ENCODE measurements around the gene GARIN5B. TPM values are rescaled to one million over a fixed set of nuclear protein-coding genes. Genes with fewer than 3 reads are reported as not detected.

Gene GARIN5B
- total RNA-seq, 1 donor from 2014 or later = not detected

GRCh38 chr19:55373306-55373992 lies 10.4 kb upstream of the GARIN5B start:
- intact Hi-C loops (cut with DNase I) = no loop called here
- ATAC-seq (no peak), DNase-seq (ENCODE audit: low spot score) (no peak)

DNA sequence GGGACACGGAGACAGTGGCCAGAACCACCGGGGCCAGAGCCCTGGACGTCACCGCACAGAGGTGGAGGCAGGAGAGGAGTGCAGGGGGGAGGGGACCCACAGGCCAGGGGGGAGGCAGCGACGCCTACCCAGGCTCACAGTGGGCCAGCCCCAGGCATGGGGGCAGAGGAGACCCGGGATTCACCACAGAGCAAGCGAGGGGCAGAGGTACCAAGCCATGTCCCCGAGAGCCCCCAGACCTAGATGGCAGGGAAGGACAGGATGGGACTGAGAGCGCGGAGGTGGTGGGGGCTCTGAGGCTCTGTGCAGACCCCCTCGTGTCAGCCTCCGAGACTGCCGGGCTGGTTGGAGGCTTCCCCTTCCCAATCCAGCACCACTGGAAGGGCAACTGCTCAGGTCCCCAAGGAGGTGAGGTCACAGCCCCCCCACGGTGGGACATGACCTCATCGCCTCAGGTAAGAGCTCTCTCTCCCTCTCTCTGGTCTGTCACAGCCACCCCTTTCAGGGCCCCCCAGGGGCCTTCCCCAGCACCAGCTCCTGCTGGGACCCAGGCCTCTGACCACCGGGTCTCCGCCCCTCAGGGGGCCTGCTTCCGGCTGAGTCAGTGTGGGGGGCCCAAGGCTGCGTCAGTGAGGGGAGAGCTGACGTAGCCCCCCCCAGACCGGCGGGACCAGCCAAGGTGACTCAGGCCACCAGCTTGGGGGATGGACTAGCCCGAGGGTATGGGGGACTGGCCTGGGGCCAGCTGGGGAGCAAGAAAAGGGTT lies 9.4 kb upstream of the GARIN5B start:
- intact Hi-C loops (cut with DNase I) = no loop called here
- DNase-seq (ENCODE audit: low spot score) (no peak), ATAC-seq (no peak)

- DNase-seq (ENCODE audit: low spot score) (no peak), ATAC-seq (peak; percentile 7)
- intact Hi-C loops (cut with DNase I) = no loop called here
Observed at GRCh38 chr19:55370305-55370988, 7.4 kb upstream of the GARIN5B start, which contains the start of gene IL11. IL11 (minus strand) TSS chr19:55370463; CDS start chr19:55370310, 153 bp downstream.

DNA sequence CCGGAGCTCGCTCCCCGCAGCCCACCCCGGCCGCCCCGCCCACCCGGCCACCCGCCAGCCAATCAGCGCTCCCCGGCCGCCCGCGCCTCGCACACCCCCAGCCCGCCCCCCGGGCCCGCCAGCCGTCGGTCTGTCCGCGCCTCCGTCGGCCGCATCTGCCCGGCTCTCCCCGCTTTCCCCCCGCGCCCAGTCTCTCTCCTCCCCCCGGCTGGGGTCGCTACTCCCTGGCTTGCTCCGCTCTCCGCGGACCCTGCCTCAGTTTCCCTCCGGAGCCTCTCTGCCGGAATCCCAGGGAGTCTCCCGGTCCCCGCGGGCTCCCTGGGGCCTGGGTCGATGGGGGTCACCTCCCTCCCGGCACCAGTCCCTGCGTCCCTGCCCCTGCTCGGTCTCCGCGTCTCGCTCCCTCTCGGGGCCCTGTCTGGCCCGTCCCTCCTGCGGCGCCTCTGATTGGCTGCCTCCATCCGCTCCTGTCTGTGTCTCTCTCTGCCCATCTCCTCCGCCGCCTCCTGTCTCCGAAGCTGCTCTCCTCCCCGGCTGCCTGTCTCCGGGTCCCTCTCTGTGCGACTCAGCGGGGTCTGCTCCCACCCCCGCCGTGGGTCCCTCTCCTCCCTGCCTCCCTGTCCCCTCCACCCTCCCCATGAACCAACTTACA lies 6.7 kb upstream of the GARIN5B start:
- no peak for DNase-seq (ENCODE audit: low spot score)
- intact Hi-C loops (cut with DNase I) = no loop called here
- no peak for ATAC-seq

DNA sequence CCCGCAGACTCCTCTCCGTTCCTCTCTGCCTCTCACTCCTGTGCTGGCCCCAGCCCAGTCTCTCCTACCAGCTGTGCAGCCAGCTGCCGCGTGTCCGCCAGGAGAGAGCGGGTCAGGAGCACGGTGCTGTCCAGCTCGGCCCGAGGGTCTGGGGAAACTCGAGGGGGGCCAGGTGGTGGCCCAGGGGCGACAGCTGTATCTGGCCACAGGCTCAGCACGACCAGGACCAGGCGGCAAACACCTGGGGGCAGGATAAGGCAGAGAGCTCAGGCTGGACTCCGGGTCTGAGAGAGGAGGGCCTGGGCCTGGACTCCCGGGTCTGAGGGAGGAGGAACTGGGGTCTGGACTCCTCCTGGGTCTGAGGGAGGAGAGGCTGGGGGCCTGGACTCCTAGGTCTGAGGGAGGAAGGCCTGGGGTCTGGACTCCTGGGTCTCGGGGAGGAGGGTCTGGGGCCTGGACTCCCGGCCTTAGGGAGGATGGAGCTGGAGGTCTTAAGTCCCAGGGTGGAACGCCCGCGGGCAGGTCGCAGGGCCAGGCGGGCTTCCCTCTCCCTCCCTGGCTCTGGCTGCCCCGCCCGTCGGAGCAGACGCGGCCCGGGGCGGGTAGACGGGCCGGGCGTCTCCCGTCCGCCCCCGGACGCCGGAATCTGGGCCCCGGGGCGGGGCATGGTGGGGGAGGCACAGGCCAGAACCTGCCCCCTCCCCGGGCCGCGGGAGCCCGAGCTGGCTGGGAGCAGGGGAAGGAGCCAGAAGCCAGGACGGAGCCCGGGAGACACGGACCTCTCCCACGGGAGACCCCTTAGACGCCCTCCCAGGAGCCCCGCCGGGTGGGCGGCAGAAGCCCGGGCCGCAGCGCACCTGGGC lies 5.9 kb upstream of the GARIN5B start:
- intact Hi-C loops (cut with DNase I) = no loop called here
- DNase-seq (ENCODE audit: low spot score) (no peak), ATAC-seq (no peak)

DNA sequence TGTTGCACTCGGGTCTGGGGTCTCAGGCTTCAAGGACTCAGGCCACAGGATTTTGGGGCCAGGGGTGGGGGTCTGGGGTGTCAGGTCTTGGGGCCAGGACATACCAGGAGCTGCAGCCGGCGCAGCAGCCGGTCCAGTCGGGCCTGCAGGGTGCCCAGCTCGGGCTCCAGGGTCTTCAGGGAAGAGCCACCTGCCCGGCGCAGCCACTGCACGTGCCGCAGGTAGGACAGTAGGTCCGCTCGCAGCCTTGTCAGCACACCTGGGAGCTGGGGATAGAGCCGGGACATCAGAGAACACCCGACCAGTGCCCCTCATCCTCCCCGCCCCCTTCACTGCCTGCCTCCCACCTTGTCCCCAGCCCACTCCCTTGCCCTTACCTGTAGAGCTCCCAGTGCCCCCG lies 5.0 kb upstream of the GARIN5B start:
- DNase-seq (ENCODE audit: low spot score) (no peak), ATAC-seq (no peak)
- intact Hi-C loops (cut with DNase I) = no loop called here

- ATAC-seq = no peak
- intact Hi-C loops (cut with DNase I) = no loop called here
Observed at GRCh38 chr19:55366790-55367189, 3.7 kb upstream of the GARIN5B start.

GRCh38 chr19:55365964-55366363 lies 2.9 kb upstream of the GARIN5B start:
- ATAC-seq (no peak), DNase-seq (ENCODE audit: low spot score) (no peak)
- intact Hi-C loops (cut with DNase I) = no loop called here

More at GRCh38 chr19:55366790-55367189, 3.7 kb upstream of the GARIN5B start:
- no peak for DNase-seq (ENCODE audit: low spot score)

- DNase-seq (ENCODE audit: low spot score) = no peak
- ATAC-seq = no peak
- intact Hi-C loops (cut with DNase I) = no loop called here
Observed at GRCh38 chr19:55365245-55365644, 2.2 kb upstream of the GARIN5B start.

DNA sequence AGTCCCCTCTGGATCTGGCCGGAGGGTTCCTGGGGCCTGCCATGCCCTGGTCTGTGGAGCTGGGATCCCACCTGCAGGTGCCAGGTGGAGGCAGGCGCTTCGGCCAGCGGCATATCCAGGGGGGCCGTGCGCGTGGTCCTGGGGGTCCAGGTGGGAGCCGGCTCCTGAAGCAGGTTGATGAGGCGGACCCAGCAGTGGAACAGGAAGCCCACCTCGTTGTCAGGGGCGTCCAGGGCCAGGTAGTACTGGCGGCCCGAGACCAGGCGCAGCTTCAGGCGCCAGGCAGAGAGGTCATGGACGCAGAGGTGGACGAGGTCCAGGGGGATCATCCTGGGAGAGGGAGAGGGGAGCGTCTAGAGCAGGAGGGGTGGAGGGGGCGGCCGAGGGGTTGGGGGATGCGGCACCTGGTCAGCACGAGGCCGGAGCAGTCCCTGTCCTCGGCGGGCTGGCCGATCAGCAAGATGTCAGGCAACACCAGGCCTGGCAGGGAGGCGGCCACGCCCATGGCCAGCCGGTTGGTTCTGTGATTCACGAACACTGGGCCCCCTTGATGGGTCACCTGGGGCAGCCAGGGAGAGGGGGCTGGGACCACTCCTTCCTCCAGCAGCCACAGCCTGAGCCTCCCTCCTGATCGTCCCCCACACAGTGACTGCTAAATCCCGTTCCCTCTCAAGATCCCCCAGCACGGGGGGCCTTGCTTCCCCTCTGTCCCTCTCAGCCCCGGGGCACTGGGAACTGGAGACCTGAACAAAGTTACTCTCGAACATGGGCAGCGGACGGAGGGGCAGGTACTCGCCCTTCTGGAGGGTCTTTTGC lies 678 bp downstream of the GARIN5B start:
- intact Hi-C loops (cut with DNase I) = no loop called here
- no peak for DNase-seq (ENCODE audit: low spot score)
- no peak for ATAC-seq

DNA sequence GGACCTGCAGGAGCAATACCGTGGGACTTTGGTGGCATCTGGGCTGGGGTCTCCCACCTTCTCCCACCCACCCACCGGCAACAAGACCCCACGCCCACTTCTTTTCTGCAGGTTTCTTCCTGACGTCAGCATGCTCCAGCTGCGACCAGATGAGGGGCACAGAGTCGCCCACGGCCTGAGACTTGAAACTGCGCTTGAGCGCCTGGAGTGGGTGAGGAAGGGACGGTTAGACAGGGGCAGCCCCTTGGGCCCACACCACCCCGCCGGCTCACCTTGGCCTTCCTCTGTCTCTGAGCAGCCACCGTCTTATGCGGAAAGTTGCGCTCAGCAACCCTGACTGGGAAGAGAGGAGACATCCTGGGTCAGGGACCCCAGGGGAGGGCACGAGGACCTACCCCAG lies 2.2 kb downstream of the GARIN5B start:
- intact Hi-C loops (cut with DNase I) = no loop called here
- DNase-seq (ENCODE audit: low spot score) = no peak
- ATAC-seq = no peak

DNA sequence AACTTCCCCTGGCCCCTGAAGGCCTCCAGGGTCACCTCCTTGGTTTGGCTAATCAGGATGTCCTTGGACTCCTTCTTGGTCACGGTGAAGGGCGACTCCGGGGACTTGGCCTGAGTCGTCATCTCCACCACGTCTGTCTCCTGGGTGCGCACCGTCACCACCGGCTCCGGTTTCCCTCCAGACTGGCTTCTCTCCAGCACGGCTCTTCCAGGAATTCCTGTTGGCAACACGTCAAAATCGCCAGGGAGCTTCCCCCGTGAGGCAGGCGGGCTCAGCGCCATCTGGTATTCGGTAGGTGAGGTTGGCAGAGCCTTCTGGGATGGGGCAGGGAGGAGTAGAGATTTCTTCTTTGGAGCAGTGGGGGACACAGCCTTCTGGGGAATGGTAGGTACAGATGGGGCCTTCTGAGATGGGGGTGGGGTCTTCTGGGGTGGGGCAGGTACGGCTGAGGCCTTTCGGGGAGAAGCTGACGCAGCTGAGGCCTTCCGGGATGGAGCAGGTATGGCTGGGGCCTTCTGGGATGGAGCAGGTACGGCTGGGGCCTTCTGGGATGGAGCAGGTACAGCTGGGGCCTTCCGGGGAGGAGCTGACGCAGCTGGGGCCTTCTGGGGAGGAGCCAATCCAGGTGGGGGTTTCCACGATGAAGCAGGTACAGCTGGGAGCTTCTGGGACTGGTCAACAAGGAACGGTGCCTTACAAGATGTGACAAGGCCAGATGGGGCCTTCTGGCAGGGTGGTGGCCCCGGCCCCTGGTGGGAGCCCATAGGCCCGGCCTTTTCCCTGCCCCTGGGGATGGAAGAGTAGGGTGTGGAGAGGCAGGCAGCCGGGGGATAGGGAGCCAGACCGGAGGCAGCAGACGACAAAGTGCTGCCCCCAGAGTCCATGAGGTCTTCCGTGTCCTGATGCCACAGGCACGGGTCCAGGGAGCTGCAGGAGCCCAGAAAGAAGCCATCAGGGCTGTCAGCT lies 3.8 kb downstream of the GARIN5B start:
- intact Hi-C loops (cut with DNase I) = no loop called here
- no peak for DNase-seq (ENCODE audit: low spot score)
- ATAC-seq = no peak

- DNase-seq (ENCODE audit: low spot score) (no peak), ATAC-seq (no peak)
- intact Hi-C loops (cut with DNase I) = no loop called here
Observed at GRCh38 chr19:55358493-55358892, 4.6 kb downstream of the GARIN5B start.

DNA sequence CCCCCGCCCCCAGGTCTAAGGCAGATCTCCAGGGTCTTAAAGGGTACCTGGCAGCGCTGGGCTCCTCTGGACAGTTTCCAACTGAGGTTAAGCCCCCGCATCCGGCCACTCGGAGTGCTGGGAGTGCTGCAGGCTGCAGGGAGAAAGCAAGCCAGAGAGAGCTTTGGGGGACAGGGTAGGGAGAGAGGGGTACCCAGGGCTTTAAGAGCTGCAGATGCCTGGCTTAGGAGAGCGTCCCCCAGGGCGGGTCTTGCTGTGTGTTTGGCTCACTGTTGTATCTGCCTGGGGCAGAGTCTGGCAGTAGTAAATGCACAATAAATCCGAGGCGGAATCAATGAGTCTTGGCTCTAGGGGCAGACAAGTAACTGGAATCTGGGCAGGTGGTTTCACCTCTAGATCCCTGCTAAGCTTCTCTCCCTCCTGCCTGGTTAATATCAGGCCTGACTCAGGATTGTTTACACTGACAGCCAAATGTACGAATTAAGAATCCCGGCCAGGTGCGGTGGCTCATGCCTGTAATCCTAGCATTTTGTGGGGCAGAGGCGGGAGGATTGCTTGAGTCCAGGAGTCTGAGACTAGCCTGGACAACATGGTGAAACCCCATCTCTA lies 7.7 kb downstream of the GARIN5B start:
- intact Hi-C loops (cut with DNase I) = no loop called here

DNA sequence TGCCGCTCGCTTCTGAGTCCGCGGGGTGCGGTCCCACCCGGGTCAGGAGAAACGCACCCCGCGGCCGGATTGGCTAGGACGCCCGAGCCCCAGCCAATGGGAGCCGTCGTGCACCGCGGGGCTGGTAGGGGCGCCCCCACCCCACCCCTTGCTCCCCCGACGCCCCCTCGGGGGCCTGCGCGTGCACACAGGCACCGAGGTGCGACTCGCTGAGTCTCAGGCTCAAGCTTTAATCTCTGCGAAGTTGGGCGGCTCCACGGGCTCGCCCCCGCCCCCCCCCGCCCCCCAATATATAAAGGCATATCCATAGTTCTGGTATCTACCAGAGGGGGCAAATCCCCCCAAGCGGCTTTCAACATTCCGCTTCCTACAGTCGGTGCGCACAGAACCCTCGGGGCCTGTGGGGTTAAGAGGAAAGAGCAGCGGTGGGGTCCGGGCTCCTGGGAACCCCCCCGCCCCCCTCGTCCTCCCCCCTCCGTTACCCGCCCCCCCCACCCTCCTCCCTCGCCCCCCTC lies 8.3 kb downstream of the GARIN5B start, which contains the start of gene COX6B2:
COX6B2 (minus strand) TSS at position 22 of the 515 bp plus-strand sequence. CDS start 198 bp downstream, outside the sequence.
- intact Hi-C loops (cut with DNase I) = no loop called here
- ATAC-seq (no peak), DNase-seq (ENCODE audit: low spot score) (no peak)

More for the DNA sequence above, 7.7 kb downstream of the GARIN5B start:
- DNase-seq (ENCODE audit: low spot score) = no peak
- ATAC-seq = no peak

All from sciatic nerve (tissue), 2 donors.